Melanocyte of skin (primary cell): ENCODE results near the gene PRR27. TPM values are rescaled to one million over a fixed set of nuclear protein-coding genes. Genes with fewer than 3 reads are reported as not detected.

Source experiments
- total RNA-seq, 2 donors: library from RNA; depleted of rRNA; stranded (reverse); fragments of >200 nt; gene quantifications; 2 replicates each; pipeline ENCODE4 v1.2.3, GENCODE V29; 2012

Gene PRR27
- not detected for total RNA-seq

DNA sequence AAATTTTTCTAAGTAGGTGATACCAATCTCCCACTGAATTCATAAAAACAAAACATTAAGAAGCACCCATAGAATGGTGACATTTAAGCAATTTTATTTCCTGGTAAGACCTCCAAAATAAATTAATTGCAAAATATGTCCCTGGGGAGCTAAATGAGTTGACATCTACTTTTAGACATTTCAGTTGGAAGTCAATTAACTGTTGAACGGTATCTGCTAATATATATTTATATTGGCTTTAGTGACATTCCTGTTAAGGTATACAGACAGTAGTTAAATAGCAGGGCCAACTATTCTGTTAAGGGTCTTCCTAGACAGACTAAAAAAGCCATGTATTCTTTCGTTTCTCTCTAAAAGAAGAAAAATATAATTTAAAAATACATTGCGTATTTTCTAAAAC lies at the start of gene PRR27:
PRR27 (plus strand) TSS at position 301 of the 400 bp plus-strand sequence. CDS start 139 bp downstream, outside the sequence.

DNA sequence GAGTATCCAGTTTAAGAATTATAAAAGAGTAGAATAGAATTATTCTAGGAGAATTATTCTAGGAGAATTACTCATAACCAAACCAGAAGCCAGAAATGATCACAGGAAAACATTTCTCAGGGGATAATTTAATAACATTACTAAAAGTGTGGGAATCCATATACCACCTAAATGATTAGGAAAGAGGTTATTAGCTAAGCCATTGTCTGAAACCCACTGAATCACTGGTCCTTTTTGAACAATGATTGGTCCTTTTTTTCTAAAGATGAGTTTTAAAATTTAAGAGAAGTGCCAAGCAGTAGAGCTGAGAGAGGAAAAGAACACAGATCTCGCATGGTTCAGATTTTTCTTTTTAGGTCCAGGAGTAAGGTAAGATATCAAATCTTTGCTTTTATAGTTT lies 41.4 kb downstream of the PRR27 start, which contains the start of gene ODAM:
ODAM (plus strand) TSS at position 301 of the 400 bp plus-strand sequence. CDS start 819 bp downstream, outside the sequence.

Other genes with a start within 250 kb of the PRR27 start
- gene CSN1S1, start 223.2 kb upstream of the PRR27 start, total RNA-seq = not detected
- not detected for gene CSN2, start 188.5 kb upstream of the PRR27 start, total RNA-seq
- not detected for gene STATH, start 158.3 kb upstream of the PRR27 start, total RNA-seq
- gene HTN3, start 125.8 kb upstream of the PRR27 start, total RNA-seq = not detected
- not detected for gene HTN1, start 103.8 kb upstream of the PRR27 start, total RNA-seq
- not detected for gene ODAM, start 41.5 kb downstream of the PRR27 start, total RNA-seq
- gene FDCSP, start 71.9 kb downstream of the PRR27 start, total RNA-seq = 100 to 1,000 TPM in 1 of 2 donors, not detected in 1; 183 TPM
- gene CSN3, start 88.4 kb downstream of the PRR27 start, total RNA-seq = not detected
- gene CABS1, start 180.7 kb downstream of the PRR27 start, total RNA-seq = not detected
- gene SMR3A, start 206.5 kb downstream of the PRR27 start, total RNA-seq = not detected
- gene SMR3B, start 228.9 kb downstream of the PRR27 start, total RNA-seq = not detected
- not detected for gene OPRPN, start 243.7 kb downstream of the PRR27 start, total RNA-seq